HG03045 (cell line): ENCODE results near the gene HSD3B2.

Experiments used
- ATAC-seq: cut with Tn5 transposase; IDR thresholded peaks from one replicate; pipeline ENCODE4 v1.9.1; 2021; ENCODE audit warnings: mild to moderate bottlenecking, moderate library complexity; ENCODE audit not compliant: unreplicated experiment

HSD3B2 gene

GRCh38 chr1:119394085-119394484 is 20.9 kb upstream of the HSD3B2 start:
- ATAC-seq: no peak

GRCh38 chr1:119396982-119397381 is 18.0 kb upstream of the HSD3B2 start:
- no peak for ATAC-seq

- no peak for ATAC-seq
These were observed 17.0 kb upstream of the HSD3B2 start for GRCh38 chr1:119397986-119398385.

- no peak for ATAC-seq
These were observed 10.2 kb upstream of the HSD3B2 start for GRCh38 chr1:119404736-119405135.

GRCh38 chr1:119409731-119410130 is 5.2 kb upstream of the HSD3B2 start:
- ATAC-seq: no peak

GRCh38 chr1:119410961-119411360 is 4.0 kb upstream of the HSD3B2 start:
- ATAC-seq: no peak

- ATAC-seq: no peak
These were observed 1.2 kb downstream of the HSD3B2 start for GRCh38 chr1:119416006-119416640.

GRCh38 chr1:119419109-119419508 is 4.2 kb downstream of the HSD3B2 start:
- no peak for ATAC-seq

- no peak for ATAC-seq
These were observed 5.7 kb downstream of the HSD3B2 start for GRCh38 chr1:119420638-119421037.

- no peak for ATAC-seq
These were observed 7.7 kb downstream of the HSD3B2 start for GRCh38 chr1:119422631-119423030.

GRCh38 chr1:119428991-119429390 is 14.0 kb downstream of the HSD3B2 start:
- ATAC-seq: no peak

GRCh38 chr1:119429687-119430086 is 14.7 kb downstream of the HSD3B2 start:
- no peak for ATAC-seq

- ATAC-seq: no peak
These were observed 15.5 kb downstream of the HSD3B2 start for GRCh38 chr1:119430486-119430885.

GRCh38 chr1:119431836-119432235 is 16.9 kb downstream of the HSD3B2 start:
- no peak for ATAC-seq

- ATAC-seq: no peak
These were observed 20.1 kb downstream of the HSD3B2 start for GRCh38 chr1:119435052-119435451.

GRCh38 chr1:119438761-119439160 is 23.8 kb downstream of the HSD3B2 start:
- ATAC-seq: no peak

- ATAC-seq: no peak
These were observed 25.9 kb downstream of the HSD3B2 start for GRCh38 chr1:119440721-119441307.

- ATAC-seq: no peak
These were observed 27.8 kb downstream of the HSD3B2 start for GRCh38 chr1:119442756-119443155.

GRCh38 chr1:119446321-119446720 is 31.4 kb downstream of the HSD3B2 start:
- ATAC-seq: no peak

- ATAC-seq: no peak
These were observed 32.6 kb downstream of the HSD3B2 start for GRCh38 chr1:119447344-119448126.

GRCh38 chr1:119448127-119448511 is 33.2 kb downstream of the HSD3B2 start:
- ATAC-seq: no peak

- no peak for ATAC-seq
These were observed 35.0 kb downstream of the HSD3B2 start for GRCh38 chr1:119449971-119450370.
